Tibial artery (tissue), 4 donors: ENCODE data around the gene DTNB.

Experiments
- DNase-seq, 2 donors: peaks; one replicate each; pipeline ENCODE4 v3.0.0-alpha.2; 2019
- H3K27ac ChIP-seq, 2 donors: fragments of 200-600 bp; sonication (generic) in 1 of 2; 1 replicate in 1 of 2; 2 replicates in 1 of 2; pipeline ENCODE4 v1.5.1; 2018 to 2019; ENCODE audit warnings: mild to moderate bottlenecking in 1 of 2
- H3K27me3 ChIP-seq, 2 donors: fragments of 200-600 bp; sonication (generic) in 1 of 2; one replicate each; pipeline versions ENCODE4 v1.5.1 to v1.6.0; 2016 to 2019
- H3K36me3 ChIP-seq, 3 donors: fragments of 200-600 bp; sonication (generic) in 2 of 3; one replicate each; pipeline ENCODE4 v1.5.1; 2016 to 2019; ENCODE audit warnings: mild to moderate bottlenecking in 2 of 3
- H3K4me1 ChIP-seq, 4 donors: fragments of 200-600 bp; sonication (generic) in 2 of 4; 1 replicate in 3 of 4; 2 replicates in 1 of 4; pipeline ENCODE4 v1.5.1; 2016 to 2019
- H3K4me3 ChIP-seq, 2 donors: fragments of 200-600 bp; sonication (generic) in 1 of 2; 1 replicate in 1 of 2; 2 replicates in 1 of 2; pipeline ENCODE4 v1.5.1; 2018 to 2019; ENCODE audit warnings: mild to moderate bottlenecking in 2 of 2
- H3K9me3 ChIP-seq, 3 donors: fragments of 200-600 bp; sonication (generic) in 1 of 3; one replicate each; pipeline ENCODE4 v1.5.1; 2016 to 2019
- CTCF ChIP-seq, 2 experiments: fragments of 200-600 bp in 1 of 2; fragments of 450-650 bp in 1 of 2; IDR thresholded peaks; one replicate each; pipeline ENCODE4 v1.5.1; 2017 to 2019; ENCODE audit warnings: antibody characterized with exemption in 2 of 2, mild to moderate bottlenecking in 1 of 2, moderate library complexity in 1 of 2
- intact Hi-C: fragments of 100-400 bp; cut with DNase I; formaldehyde crosslinking; loops from one replicate; pipeline ENCODE4 v1.15.0; 2023; ENCODE audit warnings: low total_unique reads

The DTNB gene

GRCh38 chr2:25512707-25513106 lies 160.7 kb downstream of the DTNB start:
- H3K4me1 ChIP-seq = no peaks in the 10 kb centered on the region
- DNase-seq = no peak
- TF ChIP-seq CTCF (IDR thresholded peaks at IDR 0.05) = no peak
- H3K4me3 ChIP-seq = no peak overlapping the region
- no peaks in the 10 kb centered on the region for H3K9me3 ChIP-seq
- no peaks in the 10 kb centered on the region for H3K27me3 ChIP-seq
- no peaks in the 10 kb centered on the region for H3K36me3 ChIP-seq
- intact Hi-C loops = no loop called here
- no peak overlapping the region for H3K27ac ChIP-seq

DNA sequence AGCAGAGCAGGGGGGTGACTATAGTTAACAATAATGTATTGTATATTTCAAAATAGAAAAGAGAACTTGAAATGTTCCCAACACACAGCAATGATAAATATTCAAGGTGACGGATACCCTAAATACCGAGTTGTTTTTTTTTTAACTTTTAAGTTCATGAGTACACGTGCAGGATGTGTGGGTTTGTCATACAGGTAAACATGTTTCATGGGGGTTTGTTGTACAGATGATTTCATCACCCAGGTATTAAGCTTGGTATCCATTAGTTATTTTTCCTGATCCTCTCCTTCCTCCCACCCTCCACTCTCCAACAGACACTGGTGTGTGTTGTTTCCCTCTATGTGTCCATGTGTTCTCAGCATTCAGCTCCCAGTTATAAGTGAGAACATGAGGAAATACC lies 167.2 kb downstream of the DTNB start:
- DNase-seq = no peak
- no peak for TF ChIP-seq CTCF (IDR thresholded peaks at IDR 0.05)
- intact Hi-C loops = no loop called here
- H3K4me1 ChIP-seq = no peaks in the 10 kb centered on the region
- H3K9me3 ChIP-seq = no peaks in the 10 kb centered on the region
- H3K27me3 ChIP-seq = no peaks in the 10 kb centered on the region
- no peak overlapping the region for H3K27ac ChIP-seq
- H3K4me3 ChIP-seq = no peak overlapping the region
- H3K36me3 ChIP-seq = no peaks in the 10 kb centered on the region

GRCh38 chr2:25505622-25506021 lies 167.8 kb downstream of the DTNB start:
- H3K27me3 ChIP-seq = no peaks in the 10 kb centered on the region
- DNase-seq = no peak
- no peak overlapping the region for H3K4me3 ChIP-seq
- no peak overlapping the region for H3K27ac ChIP-seq
- no peaks in the 10 kb centered on the region for H3K9me3 ChIP-seq
- H3K36me3 ChIP-seq = no peaks in the 10 kb centered on the region
- H3K4me1 ChIP-seq = no peaks in the 10 kb centered on the region
- TF ChIP-seq CTCF (IDR thresholded peaks at IDR 0.05) = no peak
- intact Hi-C loops = no loop called here

DNA sequence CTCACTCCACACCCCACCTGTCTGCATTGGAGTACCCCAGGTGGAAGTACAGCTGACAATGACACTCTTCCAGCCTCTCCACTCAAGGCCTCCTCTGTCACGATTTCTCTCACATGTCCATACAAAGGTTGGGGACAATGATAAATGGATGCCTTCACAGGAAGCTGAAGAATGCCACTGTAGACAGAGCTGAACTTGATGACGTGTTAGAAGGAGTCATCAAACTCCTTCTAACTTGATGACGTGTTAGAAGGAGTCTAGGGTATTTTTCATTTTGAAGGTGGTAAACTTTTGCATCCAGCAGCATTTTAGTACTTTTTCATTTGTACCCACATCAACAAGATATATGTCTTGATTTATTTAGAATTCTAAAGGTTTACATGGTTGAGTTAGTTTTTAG lies 168.2 kb downstream of the DTNB start:
- Histone ChIP-seq H3K27ac (no peak overlapping the region), H3K27me3 (no peaks in the 10 kb centered on the region), H3K4me1 (no peaks in the 10 kb centered on the region), H3K9me3 (no peaks in the 10 kb centered on the region), H3K36me3 (peaks cover 0 to 1% (median 0%) of the 10 kb centered on the region in 3 donors), H3K4me3 (no peak overlapping the region)
- TF ChIP-seq CTCF (IDR thresholded peaks at IDR 0.05) = no peak
- no peak for DNase-seq
- intact Hi-C loops = no loop called here

DNA sequence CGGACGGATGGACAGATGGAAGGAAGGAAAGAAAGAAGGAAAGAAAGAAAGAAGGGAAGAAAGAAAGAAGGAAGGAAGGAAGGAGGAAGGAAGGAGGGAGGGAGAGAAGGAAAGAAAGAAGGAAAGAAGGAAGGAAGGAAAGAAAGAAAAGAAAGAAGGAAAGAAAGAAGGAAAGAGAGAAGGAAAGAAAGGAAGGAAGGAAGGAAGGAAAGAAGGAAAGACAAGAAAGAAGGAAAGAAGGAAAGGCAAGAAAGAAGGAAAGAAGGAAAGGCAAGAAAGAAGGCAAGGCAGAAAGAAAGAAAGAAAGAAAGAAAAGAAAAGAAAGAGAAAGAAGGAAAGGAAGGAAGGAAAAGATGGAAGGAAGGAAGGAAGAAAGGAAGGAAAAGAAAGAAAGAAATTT lies 169.1 kb downstream of the DTNB start:
- H3K4me1 ChIP-seq = no peaks in the 10 kb centered on the region
- DNase-seq = no peak
- TF ChIP-seq CTCF (IDR thresholded peaks at IDR 0.05) = no peak
- peaks cover 0 to 4% (median 0%) of the 10 kb centered on the region in 3 donors for H3K36me3 ChIP-seq
- H3K27me3 ChIP-seq = no peaks in the 10 kb centered on the region
- no peaks in the 10 kb centered on the region for H3K9me3 ChIP-seq
- intact Hi-C loops = no loop called here
- H3K27ac ChIP-seq = no peak overlapping the region
- no peak overlapping the region for H3K4me3 ChIP-seq

- Histone ChIP-seq H3K4me1 (no peaks in the 10 kb centered on the region), H3K4me3 (no peak overlapping the region), H3K27me3 (no peaks in the 10 kb centered on the region), H3K36me3 (peaks cover 0 to 4% (median 0%) of the 10 kb centered on the region in 3 donors), H3K9me3 (no peaks in the 10 kb centered on the region), H3K27ac (no peak overlapping the region)
- DNase-seq = no peak
- intact Hi-C loops = no loop called here
- TF ChIP-seq CTCF (IDR thresholded peaks at IDR 0.05) = no peak
These were observed 174.2 kb downstream of the DTNB start for GRCh38 chr2:25499157-25499556.
